HepG2 (cell line): ENCODE data around the gene CCDC167.

Experiments used
- CTCF ChIP-seq: sonication (generic); formaldehyde crosslinking; IDR thresholded peaks from 2 replicates; pipeline ENCODE4 v1.5.0; 2020; ENCODE audit warnings: mild to moderate bottlenecking, missing genetic modification reagents, moderate library complexity
- IKZF1 ChIP-seq: fragments of 450-650 bp; IDR thresholded peaks from 2 replicates; pipeline ENCODE4 v1.7.1; 2016
- LRRFIP1 ChIP-seq: sonication (generic); formaldehyde crosslinking; conservative IDR thresholded peaks from 2 replicates; pipeline ENCODE4 v1.4.0; 2020; ENCODE audit warnings: missing genetic modification reagents
- SIN3A ChIP-seq: IDR thresholded peaks from 2 replicates; pipeline ENCODE4 v1.6.1; 2011; ENCODE audit warnings: low read depth, mild to moderate bottlenecking, control low read depth, low read length, borderline replicate concordance
- ZNF792 ChIP-seq: IDR thresholded peaks from 2 replicates; pipeline ENCODE4 v1.6.1; 2016

- TF ChIP-seq SIN3A (no peak), LRRFIP1 (CRISPR knock-in tag) (no peak), CTCF (CRISPR knock-in tag) (no peak), ZNF792 (CRISPR knock-in tag) (no peak), IKZF1 (no peak)
Measured at GRCh38 chr6:37521674-37522073, 22.0 kb upstream of the CCDC167 start.
